Parathyroid adenoma (tissue), 2 donors: ENCODE measurements around the gene TMEM144.

ENCODE experiments used
- H2AFZ ChIP-seq: fragments of 300-600 bp; sonication (generic); one replicate; pipeline ENCODE4 v1.7.0; 2017; ENCODE audit warnings: antibody characterized with exemption, mild to moderate bottlenecking
- H3K27ac ChIP-seq: fragments of 300-600 bp; sonication (generic); one replicate; pipeline ENCODE4 v1.7.0; 2017
- H3K27me3 ChIP-seq: fragments of 300-600 bp; sonication (generic); one replicate; pipeline ENCODE4 v1.7.0; 2017; ENCODE audit warnings: low read length; ENCODE audit not compliant: control insufficient read depth, insufficient read depth
- H3K36me3 ChIP-seq: fragments of 300-600 bp; sonication (generic); one replicate; pipeline ENCODE4 v1.7.0; 2017; ENCODE audit warnings: low read length; ENCODE audit not compliant: control insufficient read depth, insufficient read depth
- H3K4me1 ChIP-seq: fragments of 300-600 bp; sonication (generic); one replicate; pipeline ENCODE4 v1.7.0; 2017; ENCODE audit warnings: control low read depth
- H3K4me2 ChIP-seq: fragments of 300-600 bp; sonication (generic); one replicate; pipeline ENCODE4 v1.7.0; 2017; ENCODE audit warnings: low read length
- H3K4me3 ChIP-seq: fragments of 300-600 bp; sonication (generic); one replicate; pipeline ENCODE4 v1.7.0; 2017; ENCODE audit warnings: low read depth, low read length
- H3K79me2 ChIP-seq: fragments of 300-600 bp; sonication (generic); one replicate; pipeline ENCODE4 v1.7.0; 2017; ENCODE audit warnings: control low read depth
- H3K9ac ChIP-seq: fragments of 300-600 bp; sonication (generic); one replicate; pipeline ENCODE4 v1.7.0; 2017; ENCODE audit warnings: mild to moderate bottlenecking
- H3K9me3 ChIP-seq: fragments of 300-600 bp; sonication (generic); one replicate; pipeline ENCODE4 v1.7.0; 2017; ENCODE audit warnings: low read length; ENCODE audit not compliant: control insufficient read depth
- TF ChIP-seq, protein P1 (sequence below): fragments of 300-600 bp; sonication (generic); IDR thresholded peaks from one replicate; pipeline ENCODE4 v1.7.0; 2017; ENCODE audit warnings: antibody characterized with exemption, mild to moderate bottlenecking
- donor health status: primary hyperparathyroidism.

Gene TMEM144

DNA sequence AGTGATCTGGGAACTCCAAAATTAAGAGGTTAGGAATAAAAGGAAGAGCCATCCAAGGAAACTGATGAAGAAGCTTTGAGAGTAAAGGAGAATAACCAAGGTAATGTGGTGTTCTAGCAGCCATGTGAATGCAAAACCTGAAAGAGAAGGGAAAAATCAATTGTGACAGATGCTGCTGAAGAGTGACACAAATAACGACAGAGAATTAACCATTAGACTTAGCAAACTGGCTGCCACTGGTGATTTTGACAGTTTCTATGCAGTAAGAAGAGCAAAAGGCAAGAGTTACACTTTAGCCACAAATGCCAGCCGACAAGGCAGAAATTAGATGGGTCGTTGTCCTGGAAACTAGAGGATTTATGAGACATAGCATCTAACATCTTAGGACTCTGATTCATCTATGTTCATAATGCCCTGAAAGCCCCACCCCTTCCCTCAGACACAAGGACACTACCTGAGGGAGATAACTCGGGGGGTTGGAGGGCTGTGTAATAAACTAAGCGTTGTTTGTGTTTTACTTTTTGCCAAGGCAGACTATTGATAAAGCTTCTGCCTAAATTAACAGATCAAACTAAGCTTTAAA lies 13.0 kb upstream of the TMEM144 start:
- Histone ChIP-seq H3K36me3 (no peaks in the 10 kb centered on the region), H3K9me3 (no peaks in the 10 kb centered on the region), H3K4me1 (no peaks in the 10 kb centered on the region), H3K9ac (no peak overlapping the region), H2AFZ (no peak overlapping the region), H3K27me3 (no peaks in the 10 kb centered on the region), H3K4me2 (no peak overlapping the region), H3K79me2 (no peaks in the 10 kb centered on the region), H3K27ac (no peak overlapping the region), H3K4me3 (no peak overlapping the region)
- TF ChIP-seq, protein P1, sequence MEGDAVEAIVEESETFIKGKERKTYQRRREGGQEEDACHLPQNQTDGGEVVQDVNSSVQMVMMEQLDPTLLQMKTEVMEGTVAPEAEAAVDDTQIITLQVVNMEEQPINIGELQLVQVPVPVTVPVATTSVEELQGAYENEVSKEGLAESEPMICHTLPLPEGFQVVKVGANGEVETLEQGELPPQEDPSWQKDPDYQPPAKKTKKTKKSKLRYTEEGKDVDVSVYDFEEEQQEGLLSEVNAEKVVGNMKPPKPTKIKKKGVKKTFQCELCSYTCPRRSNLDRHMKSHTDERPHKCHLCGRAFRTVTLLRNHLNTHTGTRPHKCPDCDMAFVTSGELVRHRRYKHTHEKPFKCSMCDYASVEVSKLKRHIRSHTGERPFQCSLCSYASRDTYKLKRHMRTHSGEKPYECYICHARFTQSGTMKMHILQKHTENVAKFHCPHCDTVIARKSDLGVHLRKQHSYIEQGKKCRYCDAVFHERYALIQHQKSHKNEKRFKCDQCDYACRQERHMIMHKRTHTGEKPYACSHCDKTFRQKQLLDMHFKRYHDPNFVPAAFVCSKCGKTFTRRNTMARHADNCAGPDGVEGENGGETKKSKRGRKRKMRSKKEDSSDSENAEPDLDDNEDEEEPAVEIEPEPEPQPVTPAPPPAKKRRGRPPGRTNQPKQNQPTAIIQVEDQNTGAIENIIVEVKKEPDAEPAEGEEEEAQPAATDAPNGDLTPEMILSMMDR: no peak

DNA sequence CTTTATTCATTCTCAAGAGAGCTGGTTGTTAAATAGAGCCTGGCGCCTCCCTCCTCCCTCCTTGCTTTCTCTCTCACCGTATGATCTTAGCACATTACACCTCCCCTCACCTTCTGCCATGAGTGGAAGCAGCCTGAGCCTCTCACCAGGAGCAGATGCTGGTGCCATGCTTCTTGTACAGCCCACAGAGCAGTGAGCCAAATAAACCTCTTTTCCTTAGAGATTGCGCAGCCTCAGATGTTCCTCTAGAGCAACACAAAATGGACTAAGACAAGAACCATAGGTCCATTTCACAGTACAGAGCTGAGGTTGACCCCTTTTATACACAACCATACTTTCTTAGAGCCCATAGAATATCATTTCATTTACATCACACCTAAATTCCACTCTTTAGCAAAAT lies 10.1 kb upstream of the TMEM144 start:
- no peak overlapping the region for H2AFZ ChIP-seq
- no peaks in the 10 kb centered on the region for H3K79me2 ChIP-seq
- H3K4me3 ChIP-seq: no peak overlapping the region
- no peak overlapping the region for H3K9ac ChIP-seq
- H3K27me3 ChIP-seq: no peaks in the 10 kb centered on the region
- no peaks in the 10 kb centered on the region for H3K9me3 ChIP-seq
- no peak overlapping the region for H3K27ac ChIP-seq
- TF ChIP-seq, protein P1: no peak
- no peaks in the 10 kb centered on the region for H3K36me3 ChIP-seq
- H3K4me2 ChIP-seq: no peak overlapping the region
- H3K4me1 ChIP-seq: no peaks in the 10 kb centered on the region

DNA sequence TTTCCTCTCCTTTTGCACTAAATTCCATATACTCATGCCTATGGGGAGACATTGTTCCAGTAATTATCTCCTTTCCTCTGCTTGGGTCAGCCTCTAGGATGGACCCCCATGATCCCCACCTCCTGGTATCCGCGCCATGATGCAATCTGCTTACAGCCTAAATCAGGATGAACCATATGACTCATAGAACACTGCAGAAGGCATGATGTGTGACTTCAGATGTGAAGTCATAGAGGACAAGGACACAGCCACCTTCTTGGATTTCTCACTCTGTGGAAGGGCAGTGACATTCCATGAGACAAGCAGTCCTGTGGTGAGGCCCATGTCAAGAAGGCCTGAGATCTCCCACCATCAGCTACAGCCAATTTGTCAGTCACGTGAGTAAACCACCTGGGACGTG lies 9.0 kb upstream of the TMEM144 start:
- Histone ChIP-seq H3K36me3 (no peaks in the 10 kb centered on the region), H3K4me3 (no peak overlapping the region), H3K27ac (no peak overlapping the region), H3K4me1 (no peaks in the 10 kb centered on the region), H3K4me2 (no peak overlapping the region), H3K9me3 (no peaks in the 10 kb centered on the region), H3K9ac (no peak overlapping the region), H3K79me2 (no peaks in the 10 kb centered on the region), H3K27me3 (no peaks in the 10 kb centered on the region), H2AFZ (no peak overlapping the region)
- TF ChIP-seq, protein P1: no peak

DNA sequence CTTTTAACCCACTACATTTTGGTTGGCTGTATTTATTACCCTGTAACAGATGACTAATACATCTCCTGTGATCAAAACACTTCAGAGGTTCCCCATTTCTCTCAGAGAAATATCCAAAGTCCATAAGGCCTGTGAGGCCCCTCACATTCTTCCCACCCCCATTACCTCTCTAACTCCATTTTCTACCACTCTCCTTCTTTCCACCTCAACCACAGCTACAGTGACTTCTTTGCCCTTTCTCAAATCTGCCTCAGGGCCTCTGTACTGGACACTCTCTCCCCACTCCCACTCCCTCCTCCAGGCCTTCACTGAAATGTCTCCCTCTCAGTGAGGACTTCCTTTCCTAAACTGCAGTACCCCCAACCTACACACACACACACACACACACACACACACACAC lies 8.4 kb upstream of the TMEM144 start:
- no peaks in the 10 kb centered on the region for H3K36me3 ChIP-seq
- TF ChIP-seq, protein P1: no peak
- no peak overlapping the region for H3K27ac ChIP-seq
- no peak overlapping the region for H2AFZ ChIP-seq
- H3K4me3 ChIP-seq: no peak overlapping the region
- no peaks in the 10 kb centered on the region for H3K9me3 ChIP-seq
- H3K27me3 ChIP-seq: no peaks in the 10 kb centered on the region
- H3K4me2 ChIP-seq: no peak overlapping the region
- H3K4me1 ChIP-seq: no peaks in the 10 kb centered on the region
- H3K9ac ChIP-seq: no peak overlapping the region
- H3K79me2 ChIP-seq: no peaks in the 10 kb centered on the region

DNA sequence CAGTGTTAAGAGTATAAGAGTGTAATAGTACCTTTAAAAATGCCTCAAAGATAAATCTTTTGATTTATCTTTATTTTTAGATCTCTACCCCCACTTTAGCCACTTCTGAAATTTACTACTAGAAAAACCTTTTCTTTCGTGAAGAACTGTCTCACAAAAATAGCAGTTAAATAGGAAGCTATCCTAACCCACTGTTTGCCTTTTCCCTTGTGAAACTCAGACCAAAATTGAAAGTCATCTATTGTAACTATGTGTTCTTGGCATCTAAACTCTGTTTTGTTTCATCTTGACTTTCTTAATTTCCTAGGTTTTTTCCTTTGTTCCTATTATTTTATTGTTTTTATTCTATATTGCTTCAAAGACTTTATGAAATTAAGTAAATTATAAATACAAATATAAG lies 7.8 kb upstream of the TMEM144 start:
- Histone ChIP-seq H3K9ac (no peak overlapping the region), H3K36me3 (no peaks in the 10 kb centered on the region), H3K27ac (no peak overlapping the region), H3K4me3 (no peak overlapping the region), H3K27me3 (no peaks in the 10 kb centered on the region), H3K79me2 (no peaks in the 10 kb centered on the region), H3K9me3 (no peaks in the 10 kb centered on the region), H2AFZ (no peak overlapping the region), H3K4me2 (no peak overlapping the region), H3K4me1 (no peaks in the 10 kb centered on the region)
- TF ChIP-seq, protein P1: no peak
